GM12872 (cell line): ENCODE results near the gene MRI1.

Experiments used
- CTCF ChIP-seq: IDR thresholded peaks from 3 replicates; pipeline ENCODE4 v1.5.1; 2011; ENCODE audit warnings: low read depth, mild to moderate bottlenecking, low read length, moderate library complexity; ENCODE audit not compliant: insufficient read depth

MRI1 gene

GRCh38 chr19:13796301-13797057 is 32.2 kb downstream of the MRI1 start:
- no peak for TF ChIP-seq CTCF

- TF ChIP-seq CTCF: no peak
Observed at GRCh38 chr19:13797058-13797440, 32.7 kb downstream of the MRI1 start.

- no peak for TF ChIP-seq CTCF
Observed at GRCh38 chr19:13797870-13798269, 33.5 kb downstream of the MRI1 start.

- no peak for TF ChIP-seq CTCF
Observed at GRCh38 chr19:13799669-13800068, 35.3 kb downstream of the MRI1 start.

- TF ChIP-seq CTCF: no peak
Observed at GRCh38 chr19:13803038-13803437, 38.7 kb downstream of the MRI1 start.

GRCh38 chr19:13804830-13805683 is 40.7 kb downstream of the MRI1 start:
- TF ChIP-seq CTCF: no peak

- TF ChIP-seq CTCF: no peak
Observed at GRCh38 chr19:13806728-13807127, 42.4 kb downstream of the MRI1 start.
